HG03159 (cell line): ENCODE measurements around the gene ESAM.
"Not testable (repeated sequence)": the region's sequence is repeated elsewhere in the genome, so short reads cannot be mapped to it uniquely, and the experiment has no call there.

ENCODE experiments used
- ATAC-seq: cut with Tn5 transposase; IDR thresholded peaks from one replicate; pipeline ENCODE4 v1.9.1; 2021; ENCODE audit warnings: mild to moderate bottlenecking, moderate library complexity; ENCODE audit not compliant: unreplicated experiment

Gene ESAM

GRCh38 chr11:124776865-124777645 lies 15.0 kb upstream of the ESAM start:
- ATAC-seq: no peak

- ATAC-seq: not testable (repeated sequence)
Observed at GRCh38 chr11:124770959-124771358, 8.9 kb upstream of the ESAM start.

GRCh38 chr11:124769806-124770774 lies 8.0 kb upstream of the ESAM start:
- ATAC-seq: no peak

GRCh38 chr11:124768914-124769313 lies 6.8 kb upstream of the ESAM start:
- no peak for ATAC-seq

- no peak for ATAC-seq
Observed at GRCh38 chr11:124766156-124766555, 4.1 kb upstream of the ESAM start.

- ATAC-seq: peak; percentile 23
Observed at GRCh38 chr11:124763156-124763947, 1.3 kb upstream of the ESAM start.

GRCh38 chr11:124762624-124763155 lies 600 bp upstream of the ESAM start:
- peak; percentile 10 for ATAC-seq

- no peak for ATAC-seq
Observed at GRCh38 chr11:124761301-124762104, 587 bp downstream of the ESAM start.

GRCh38 chr11:124760806-124761205 lies 1.3 kb downstream of the ESAM start:
- ATAC-seq: no peak

GRCh38 chr11:124760205-124760652 lies 1.9 kb downstream of the ESAM start:
- ATAC-seq: peak; percentile 24

GRCh38 chr11:124759266-124760204 lies 2.6 kb downstream of the ESAM start:
- no peak for ATAC-seq

- ATAC-seq: peak; percentile 56
Observed at GRCh38 chr11:124758355-124759265, 3.5 kb downstream of the ESAM start.

GRCh38 chr11:124757320-124757719 lies 4.8 kb downstream of the ESAM start:
- ATAC-seq: no peak

- no peak for ATAC-seq
Observed at GRCh38 chr11:124756753-124757227, 5.3 kb downstream of the ESAM start.

- ATAC-seq: no peak
Observed at GRCh38 chr11:124756033-124756752, 5.9 kb downstream of the ESAM start.

GRCh38 chr11:124754710-124755109 lies 7.4 kb downstream of the ESAM start:
- ATAC-seq: no peak

- no peak for ATAC-seq
Observed at GRCh38 chr11:124754309-124754708, 7.8 kb downstream of the ESAM start.
